NCI-H2196 (cell line): ENCODE measurements around the gene SNRNP48.

ENCODE experiments used
- DNase-seq: peaks from one replicate; lab custom pipeline; 2025; ENCODE audit not compliant: unreplicated experiment; lab: John Stamatoyannopoulos, UW

SNRNP48 gene

DNA sequence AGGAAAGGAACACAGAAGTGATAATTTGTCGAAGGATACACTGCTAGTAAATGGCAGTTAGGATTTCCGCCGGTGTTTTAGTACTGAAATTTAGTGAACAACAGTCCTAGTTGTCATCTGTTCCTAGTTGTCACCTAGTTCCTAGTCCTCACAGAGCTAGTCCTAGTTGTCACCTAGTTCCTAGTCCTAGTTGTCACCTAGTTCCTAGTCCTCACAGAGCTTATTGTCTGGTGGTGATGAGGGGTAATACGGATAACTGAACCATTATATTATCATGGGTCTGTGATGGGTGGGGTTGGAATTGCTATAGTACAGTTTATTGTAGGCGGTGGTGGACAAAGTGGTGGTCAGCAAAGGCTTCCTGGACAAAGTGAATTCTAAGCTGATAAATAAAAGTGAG, 1.8 kb downstream of the SNRNP48 start:
- no peak for DNase-seq

GRCh38 chr6:7593229-7593628, 3.2 kb downstream of the SNRNP48 start:
- DNase-seq, result no peak

GRCh38 chr6:7594579-7595125, 4.7 kb downstream of the SNRNP48 start:
- DNase-seq, result no peak

GRCh38 chr6:7604003-7604402, 14.0 kb downstream of the SNRNP48 start:
- DNase-seq, result no peak

- no peak for DNase-seq
Observed at GRCh38 chr6:7604506-7604905, 14.5 kb downstream of the SNRNP48 start.

DNA sequence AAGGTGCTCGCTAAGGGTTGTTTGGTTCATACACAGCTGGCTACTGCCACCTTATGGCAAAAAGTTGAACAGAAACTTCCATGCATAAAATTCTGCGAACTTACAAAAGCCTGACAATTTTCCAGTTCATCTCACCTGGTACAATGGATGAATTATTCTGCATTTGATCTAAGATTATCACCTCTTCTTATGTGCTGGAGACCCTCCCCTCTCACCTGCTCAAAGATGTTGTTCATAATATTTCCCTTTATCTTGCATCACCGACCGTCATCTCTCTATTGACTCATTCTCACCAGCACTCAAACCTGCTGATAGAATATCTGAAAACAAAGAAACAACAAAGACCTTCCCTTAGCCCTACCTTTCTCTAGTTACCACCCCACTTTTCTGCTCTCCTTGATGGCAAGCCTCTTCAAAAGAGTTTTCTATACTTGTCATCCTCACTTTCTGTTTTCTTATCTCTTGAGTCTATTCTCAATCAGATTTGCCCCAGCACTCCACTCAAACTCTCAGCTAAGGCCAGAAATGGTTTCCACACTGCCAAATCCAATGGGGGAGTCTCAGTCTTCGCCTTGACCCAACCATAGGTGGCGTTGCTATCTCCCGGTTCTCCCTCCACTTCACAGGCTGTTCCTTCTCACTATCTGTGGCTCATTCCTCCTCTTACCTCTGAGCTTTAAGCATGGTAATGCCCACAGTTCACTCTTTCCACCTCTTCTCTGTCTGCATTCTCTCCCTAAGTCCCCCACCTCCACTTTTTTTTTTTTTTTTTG, 25.8 kb downstream of the SNRNP48 start:
- DNase-seq, result peak; percentile 70

DNA sequence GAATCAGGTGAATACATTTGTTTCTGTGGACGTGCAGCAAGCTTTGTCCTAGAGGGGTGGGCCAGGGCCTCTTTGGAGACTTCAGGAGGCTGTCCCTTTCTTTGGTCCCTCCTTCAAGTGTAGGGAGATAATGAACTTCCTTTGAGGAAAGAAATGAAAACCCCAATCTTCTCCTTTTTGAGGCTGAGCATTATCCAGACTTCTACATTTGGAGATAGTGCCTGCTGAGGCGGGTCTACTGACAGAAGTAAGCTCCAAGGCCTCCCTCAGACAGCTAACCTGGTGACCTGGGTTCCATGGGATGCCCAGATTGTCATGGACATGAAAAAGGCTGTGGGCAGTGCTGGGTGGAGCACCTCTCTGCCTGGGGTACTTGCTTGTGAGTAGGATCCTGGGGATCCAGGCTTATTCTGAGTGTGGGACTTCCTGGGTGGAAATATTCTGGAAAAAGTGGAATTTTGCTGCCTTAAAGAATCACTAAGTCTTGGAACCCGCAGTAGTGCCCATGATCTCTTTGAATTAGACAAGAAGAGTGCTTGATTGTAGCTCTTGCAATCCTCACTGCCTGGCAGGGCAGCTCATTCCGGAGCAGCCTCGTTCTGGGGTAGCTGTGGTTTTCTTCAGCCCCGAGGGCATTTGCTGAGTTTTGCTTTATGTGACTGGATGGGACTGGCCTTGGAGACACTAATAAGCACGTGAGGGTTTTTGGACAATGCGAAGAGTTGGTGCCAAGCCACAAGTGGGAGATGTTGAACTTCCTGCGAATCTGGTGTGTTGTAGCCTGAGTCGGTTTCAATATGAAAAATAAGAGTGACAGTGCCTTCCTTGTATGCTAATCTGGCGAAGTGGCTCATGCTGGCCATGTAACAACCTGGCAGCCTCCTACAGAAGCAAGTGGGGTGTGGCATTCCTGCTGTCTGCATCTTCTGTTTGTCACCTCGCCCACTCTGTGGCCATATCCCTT, 28.1 kb downstream of the SNRNP48 start:
- DNase-seq, result peak; percentile 10

DNA sequence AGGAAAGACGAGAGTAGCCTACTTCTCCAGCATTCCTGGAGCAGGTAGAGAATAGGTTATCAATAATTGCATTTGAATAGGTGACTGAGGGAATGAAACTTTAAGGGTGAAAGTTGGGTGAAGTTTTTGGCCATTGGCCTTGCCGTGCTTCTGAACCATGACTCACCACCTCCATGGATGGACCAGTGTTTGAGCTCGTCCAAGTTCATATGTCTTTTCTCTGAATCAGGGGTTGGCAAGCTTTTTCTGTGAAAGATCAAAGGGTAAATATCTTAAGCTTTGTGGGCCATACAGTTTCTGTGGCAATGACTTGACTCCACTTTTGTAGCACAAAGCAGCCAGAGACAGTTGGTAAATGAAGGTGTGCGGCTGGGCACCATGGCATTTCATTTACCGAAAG, 31.8 kb downstream of the SNRNP48 start:
- DNase-seq, result no peak

DNA sequence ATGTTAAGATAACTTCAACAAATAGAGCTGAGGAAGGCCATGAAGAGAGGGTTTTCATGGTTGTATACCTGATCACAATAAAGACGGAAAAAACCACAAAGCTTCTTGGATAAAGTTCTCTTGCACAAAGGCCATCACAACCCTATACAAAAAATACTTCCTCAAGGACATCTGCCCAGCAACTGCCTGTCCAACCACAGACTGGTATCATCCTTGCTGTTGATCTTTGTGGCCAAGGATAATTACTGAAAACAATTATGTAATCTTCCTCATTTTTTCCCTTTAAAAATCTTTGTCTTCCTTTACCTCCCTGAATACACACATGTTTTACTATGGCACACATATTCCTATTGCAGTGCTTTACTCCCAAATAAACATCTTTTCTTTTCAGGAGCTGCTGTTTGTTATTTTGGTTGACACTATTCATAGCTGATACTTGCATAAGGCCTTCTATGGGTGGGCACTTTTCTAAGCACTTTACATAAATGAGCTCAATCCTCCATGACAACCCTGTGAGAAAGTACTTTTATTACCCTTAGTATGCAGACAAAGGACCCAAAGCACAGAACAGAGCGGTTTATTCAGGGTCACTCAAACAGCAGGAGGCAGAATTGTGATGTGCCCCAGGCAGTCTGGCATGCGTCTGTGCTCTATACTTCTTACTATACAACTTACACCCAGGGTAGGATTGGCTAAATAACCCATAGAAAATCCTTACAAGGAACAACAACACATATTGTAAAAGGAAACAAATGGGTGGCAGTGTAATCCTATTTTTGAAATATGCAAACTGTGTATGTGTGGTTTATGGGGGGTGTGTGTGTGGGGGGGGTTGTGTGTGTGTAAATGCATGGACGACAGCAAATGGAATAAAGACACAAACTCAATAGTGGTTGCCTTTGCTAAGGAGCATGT, 35.1 kb downstream of the SNRNP48 start:
- no peak for DNase-seq

- DNase-seq, result no peak
Observed at GRCh38 chr6:7628479-7628878, 38.5 kb downstream of the SNRNP48 start.

GRCh38 chr6:7628909-7629308, 38.9 kb downstream of the SNRNP48 start:
- DNase-seq, result no peak

GRCh38 chr6:7629321-7629720, 39.3 kb downstream of the SNRNP48 start:
- DNase-seq, result no peak

- no peak for DNase-seq
Observed at GRCh38 chr6:7630792-7631191, 40.8 kb downstream of the SNRNP48 start.

- no peak for DNase-seq
Observed at GRCh38 chr6:7631466-7631865, 41.5 kb downstream of the SNRNP48 start.

DNA sequence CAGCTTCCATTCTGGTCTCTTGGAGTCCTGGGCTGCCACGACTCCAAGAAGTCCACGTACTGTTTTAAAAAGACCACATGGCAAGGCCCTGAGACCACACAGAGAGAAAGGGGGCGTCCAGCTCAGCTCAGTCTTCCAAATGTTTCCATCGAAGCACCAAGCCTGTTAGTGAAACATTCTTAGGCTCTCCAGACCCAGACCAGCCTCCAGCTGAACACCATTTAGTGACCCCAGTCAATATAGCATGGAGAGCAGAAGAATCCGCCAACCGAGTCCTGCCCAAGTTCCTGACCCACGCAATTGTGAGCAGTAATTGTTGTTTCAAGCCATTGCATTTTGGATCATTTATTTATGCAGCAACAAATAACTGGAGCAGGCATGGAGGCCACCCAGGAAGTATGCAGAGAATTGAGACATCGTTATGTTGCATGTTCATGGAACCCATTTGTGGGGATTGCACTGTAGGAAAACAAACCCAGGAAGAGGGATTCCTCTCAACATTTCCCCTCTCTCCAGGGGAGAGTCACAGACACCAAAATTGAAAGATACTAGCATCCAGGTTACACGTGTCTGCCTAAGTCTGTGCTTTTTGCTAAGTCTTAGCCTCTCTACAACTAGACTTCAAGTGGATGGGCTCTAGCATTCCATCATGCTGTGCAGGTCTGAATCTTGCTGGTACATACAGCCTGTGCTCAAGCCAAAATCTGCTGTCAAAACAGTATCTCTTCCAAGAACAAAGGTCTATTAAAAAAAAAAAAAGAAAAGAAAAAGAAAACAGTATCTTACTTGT, 42.7 kb downstream of the SNRNP48 start:
- DNase-seq, result no peak

DNA sequence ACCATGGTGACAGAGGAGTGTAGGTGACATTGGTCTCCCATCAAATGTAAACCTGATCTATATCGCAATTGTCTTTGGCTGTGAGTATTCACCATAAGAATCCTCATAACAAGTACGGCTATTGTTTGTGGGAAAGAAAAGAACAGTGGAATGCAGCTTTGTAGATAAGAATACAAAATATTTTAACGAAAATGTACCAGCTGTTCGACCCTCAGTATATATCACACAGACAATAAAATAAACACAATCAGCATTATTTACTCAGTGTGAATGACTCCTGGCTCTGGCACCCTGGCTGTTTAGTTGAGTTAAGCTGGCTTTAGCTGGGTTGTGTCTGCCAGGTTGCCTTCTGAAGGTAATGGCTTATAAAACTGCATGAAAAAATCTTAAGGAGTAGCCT, 43.4 kb downstream of the SNRNP48 start:
- no peak for DNase-seq

DNA sequence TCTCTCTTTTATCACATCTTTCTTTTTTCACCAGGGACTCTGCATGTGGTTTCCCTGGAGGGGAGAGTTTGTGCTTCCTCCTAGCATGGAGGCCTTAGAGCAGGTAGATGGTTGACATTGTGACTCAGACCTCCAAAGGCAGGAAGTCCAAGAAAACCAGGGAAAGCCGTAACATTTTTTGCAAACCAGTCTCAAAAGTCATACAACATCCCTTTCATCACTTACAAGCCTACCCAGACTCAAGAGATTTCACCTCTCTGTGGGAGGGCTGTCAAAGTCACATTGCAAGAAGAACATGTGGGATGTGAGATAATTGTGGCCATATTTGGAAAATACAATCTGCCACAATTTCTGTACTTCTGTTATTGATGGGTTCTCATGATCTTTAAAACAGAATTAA, 46.2 kb downstream of the SNRNP48 start:
- DNase-seq, result no peak

DNA sequence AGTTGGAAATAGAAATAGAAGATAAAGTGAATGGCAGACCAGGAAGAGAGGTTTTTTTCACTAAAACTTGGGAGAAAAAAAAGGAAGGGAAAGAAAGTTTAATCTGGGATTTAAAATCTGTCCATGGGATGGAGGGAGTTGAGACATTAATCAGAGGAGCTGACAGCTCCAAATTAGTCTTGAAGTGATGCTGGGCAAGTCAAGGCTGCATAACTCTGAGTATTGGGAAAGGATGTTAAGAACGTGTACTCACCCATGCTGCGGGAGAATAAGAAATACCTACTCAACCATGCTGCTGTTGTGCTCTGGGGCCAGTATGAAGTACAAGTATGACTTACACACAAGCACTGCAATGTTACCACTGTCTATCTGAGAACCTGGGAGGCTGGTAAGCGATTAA, 47.5 kb downstream of the SNRNP48 start:
- DNase-seq, result no peak

DNA sequence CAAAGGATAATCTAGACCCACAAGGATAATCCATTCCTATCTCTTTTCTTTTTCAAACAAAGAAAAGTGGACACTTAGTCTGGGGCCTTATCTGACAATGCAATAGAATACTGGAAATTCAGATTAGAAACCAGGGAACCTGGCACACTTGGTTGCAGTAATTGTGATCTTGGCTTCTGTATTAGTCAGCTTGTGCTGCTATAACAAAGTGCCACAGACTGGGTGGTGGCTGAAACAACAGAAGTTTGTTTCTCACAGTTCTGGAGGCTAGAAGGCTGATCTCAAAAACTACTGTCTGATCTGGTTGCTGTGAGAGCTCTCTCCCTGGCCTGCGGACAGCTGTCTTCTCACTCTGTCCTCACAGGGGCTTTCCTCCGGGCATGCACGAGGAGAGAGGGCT, 49.4 kb downstream of the SNRNP48 start:
- DNase-seq, result no peak

DNA sequence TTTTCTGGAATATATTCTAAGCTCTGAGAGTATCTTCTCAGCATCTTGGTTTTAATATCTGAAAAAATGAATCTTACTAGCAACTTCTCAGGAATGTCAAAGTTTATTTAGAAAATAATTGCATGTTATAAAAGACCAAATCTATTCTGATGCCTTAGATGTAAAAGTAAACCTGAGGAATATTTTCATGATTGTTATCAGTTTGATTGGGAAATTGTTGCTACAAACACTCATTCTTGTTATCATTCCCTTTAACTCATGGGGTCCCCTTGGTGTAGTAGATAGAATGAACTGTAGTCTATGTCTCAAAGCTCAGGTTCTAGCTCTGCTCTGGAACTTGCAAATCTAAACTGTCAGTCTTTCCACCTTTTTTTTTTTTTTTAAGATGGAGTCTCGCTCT, 50.0 kb downstream of the SNRNP48 start:
- DNase-seq, result no peak
